ENCODE data around the gene PTPRCAP. TPM values are rescaled to one million over a fixed set of nuclear protein-coding genes. Genes with fewer than 3 reads are reported as not detected.

Gene PTPRCAP
- total RNA-seq, 1 donor = not detected

DNA sequence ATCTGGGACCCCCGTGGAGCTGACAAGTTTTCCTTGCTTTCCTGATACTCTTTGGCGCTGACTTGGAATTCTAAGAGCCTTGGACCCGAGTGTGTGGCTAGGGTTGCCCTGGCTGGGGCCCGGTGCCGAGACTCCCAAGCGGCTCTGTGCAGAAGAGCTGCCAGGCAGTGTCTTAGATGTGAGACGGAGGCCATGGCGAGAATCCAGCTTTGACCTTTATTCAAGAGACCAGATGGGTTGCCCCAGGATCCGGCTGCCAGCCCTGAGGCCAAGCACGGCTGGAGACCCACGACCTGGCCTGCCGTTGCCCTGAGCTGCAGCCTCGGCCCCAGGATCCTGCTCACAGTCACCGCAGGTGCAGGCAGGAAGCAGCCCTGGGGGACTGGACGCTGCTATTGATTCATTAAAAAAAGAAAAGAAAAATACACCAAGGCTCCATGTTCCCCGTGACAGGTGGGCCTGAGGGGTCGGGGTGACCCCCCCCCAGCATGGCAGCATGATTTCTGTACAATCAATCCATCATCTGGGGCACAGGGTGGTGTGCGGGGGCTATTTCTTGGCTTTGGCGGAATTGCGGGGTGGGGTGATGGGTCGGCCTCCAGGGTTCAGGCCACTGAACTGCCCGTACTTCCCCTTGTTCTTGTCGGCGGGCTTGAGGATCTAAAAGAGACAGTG is 39.4 kb downstream of the PTPRCAP start:
- no peak for DNase-seq (ENCODE audit: low read depth)
- TF ChIP-seq CTCF (IDR thresholded peaks at IDR 0.05; ENCODE audit: insufficient read depth, low read depth, low read length) = no peak
- no peak overlapping the region for H3K4me3 ChIP-seq (ENCODE audit: low read depth, low read length)

DNA sequence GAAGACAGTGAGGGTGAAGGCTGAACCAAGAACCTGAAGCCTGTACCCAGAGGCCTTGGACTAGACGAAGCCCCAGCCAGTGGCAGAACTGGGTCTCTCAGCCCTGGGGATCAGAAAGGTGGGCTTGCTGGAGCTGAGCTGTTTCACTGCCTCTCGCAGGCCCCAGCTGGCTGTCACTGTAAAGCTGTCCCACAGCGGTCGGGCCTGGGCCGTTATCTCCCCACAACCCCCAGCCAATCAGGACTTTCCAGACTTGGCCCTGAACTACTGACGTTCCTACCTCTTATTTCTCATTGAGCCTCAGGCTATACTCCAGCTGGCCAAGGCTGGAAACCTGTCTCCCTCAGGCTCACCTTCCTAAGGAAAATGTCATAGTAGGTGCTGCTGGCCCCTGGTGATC is 39.9 kb downstream of the PTPRCAP start:
- H3K4me3 ChIP-seq (ENCODE audit: low read depth, low read length) = no peak overlapping the region
- TF ChIP-seq CTCF (IDR thresholded peaks at IDR 0.05; ENCODE audit: insufficient read depth, low read depth, low read length) = no peak
- DNase-seq (ENCODE audit: low read depth) = no peak

- no peak for DNase-seq (ENCODE audit: low read depth)
- no peak overlapping the region for H3K4me3 ChIP-seq (ENCODE audit: low read depth, low read length)
- no peak for TF ChIP-seq CTCF (IDR thresholded peaks at IDR 0.05; ENCODE audit: insufficient read depth, low read depth, low read length)
Measured at GRCh38 chr11:67396587-67397389, 40.7 kb downstream of the PTPRCAP start.

- no peak for DNase-seq (ENCODE audit: low read depth)
- no peak overlapping the region for H3K4me3 ChIP-seq (ENCODE audit: low read depth, low read length)
- no peak for TF ChIP-seq CTCF (IDR thresholded peaks at IDR 0.05; ENCODE audit: insufficient read depth, low read depth, low read length)
Measured at GRCh38 chr11:67396259-67396581, 41.3 kb downstream of the PTPRCAP start.

- no peak for DNase-seq (ENCODE audit: low read depth)
- H3K4me3 ChIP-seq (ENCODE audit: low read depth, low read length) = no peak overlapping the region
- TF ChIP-seq CTCF (IDR thresholded peaks at IDR 0.05; ENCODE audit: insufficient read depth, low read depth, low read length) = no peak
Measured at GRCh38 chr11:67395555-67396258, 41.8 kb downstream of the PTPRCAP start.

GRCh38 chr11:67393990-67394389 is 43.5 kb downstream of the PTPRCAP start:
- DNase-seq (ENCODE audit: low read depth) = no peak
- H3K4me3 ChIP-seq (ENCODE audit: low read depth, low read length) = no peak overlapping the region
- TF ChIP-seq CTCF (IDR thresholded peaks at IDR 0.05; ENCODE audit: insufficient read depth, low read depth, low read length) = no peak
